OCI-LY3 (cell line): Measurements from ENCODE around the gene TCTN1.
"Not testable (repeated sequence)": the region's sequence is repeated elsewhere in the genome, so short reads cannot be mapped to it uniquely, and the experiment has no call there.

Experiments used
- H2AFZ ChIP-seq: fragments of 200-600, 300-600 bp; shearing (Covaris generic); 2 replicates; pipeline ENCODE4 v1.6.0; 2014; ENCODE audit warnings: antibody characterized with exemption, low read depth, low read length
- H3K27ac ChIP-seq: fragments of 200-600, 300-600 bp; sonication (generic); 2 replicates; pipeline ENCODE4 v1.5.1; 2014; ENCODE audit warnings: mild to moderate bottlenecking, low read length, moderate library complexity, mixed read lengths
- H3K27me3 ChIP-seq: fragments of 200-600, 300-600 bp; sonication (generic); 2 replicates; pipeline ENCODE4 v1.6.1; 2014; ENCODE audit warnings: low read depth, low read length, mixed read lengths
- H3K36me3 ChIP-seq: fragments of 200-600, 300-600 bp; sonication (generic); replicated peaks from 2 replicates; pipeline ENCODE3; 2014; ENCODE audit warnings: low read depth, low read length, mixed read lengths
- H3K4me1 ChIP-seq: fragments of 300-600, 200-600 bp; sonication (generic); 2 replicates; pipeline ENCODE4 v1.6.1; 2014; ENCODE audit warnings: low read length, mixed read lengths
- H3K4me2 ChIP-seq: fragments of 200-600, 300-600 bp; sonication (generic); 2 replicates; pipeline ENCODE4 v1.6.1; 2014; ENCODE audit warnings: low read length, mixed read lengths
- H3K4me3 ChIP-seq: fragments of 300-600, 200-600 bp; sonication (generic); 2 replicates; pipeline ENCODE4 v1.5.1; 2014; ENCODE audit warnings: antibody characterized with exemption, mild to moderate bottlenecking, low read length, moderate library complexity
- H3K79me2 ChIP-seq: fragments of 300-600, 200-600 bp; shearing (Covaris generic); 2 replicates; pipeline ENCODE4 v1.6.1; 2014; ENCODE audit warnings: mild to moderate bottlenecking, low read length, mixed read lengths
- H3K9ac ChIP-seq: fragments of 300-600, 200-600 bp; shearing (Covaris generic); 2 replicates; pipeline ENCODE4 v1.6.0; 2014; ENCODE audit warnings: mild to moderate bottlenecking, low read length, moderate library complexity
- H3K9me3 ChIP-seq: fragments of 200-600, 300-600 bp; shearing (Covaris generic); 2 replicates; pipeline ENCODE4 v1.6.1; 2014; ENCODE audit warnings: low read length, mixed read lengths; ENCODE audit not compliant: insufficient read depth
- H4K20me1 ChIP-seq: fragments of 200-600, 300-600 bp; sonication (generic); 2 replicates; pipeline ENCODE4 v1.6.1; 2016; ENCODE audit warnings: low read length, mixed read lengths; ENCODE audit not compliant: insufficient read depth
- CTCF ChIP-seq: fragments of 200-600, 300-600 bp; sonication (generic); IDR thresholded peaks from 2 replicates; pipeline ENCODE4 v1.5.1; 2014; ENCODE audit warnings: antibody characterized with exemption, low read length, low read depth
- EZH2phosphoT487 ChIP-seq: fragments of 200-600 bp; shearing (Covaris generic); IDR thresholded peaks from 2 replicates; pipeline ENCODE4 v1.6.1; 2018; ENCODE audit warnings: antibody characterized with exemption, mixed run types, low read depth

The TCTN1 gene

GRCh38 chr12:110566993-110567392 is 46.9 kb upstream of the TCTN1 start:
- H3K4me1 ChIP-seq = peaks cover 21% of the 10 kb centered on the region
- H3K9ac ChIP-seq = no peak overlapping the region

GRCh38 chr12:110568752-110569151 is 45.2 kb upstream of the TCTN1 start:
- Histone ChIP-seq H3K4me3 (no peak overlapping the region), H3K27me3 (no peaks in the 10 kb centered on the region), H3K79me2 (peaks cover 87% of the 10 kb centered on the region), H2AFZ (no peak overlapping the region), H3K9ac (no peak overlapping the region), H3K4me1 (peaks cover 5% of the 10 kb centered on the region), H3K27ac (no peak overlapping the region), H3K4me2 (no peak overlapping the region), H4K20me1 (peaks cover 74% of the 10 kb centered on the region), H3K36me3 (peaks cover 25% of the 10 kb centered on the region), H3K9me3 (peaks cover 25% of the 10 kb centered on the region)
- TF ChIP-seq CTCF = no peak

More at GRCh38 chr12:110566993-110567392, 46.9 kb upstream of the TCTN1 start:
- no peak overlapping the region for H3K27ac ChIP-seq
- H3K4me2 ChIP-seq = no peak overlapping the region
- no peak overlapping the region for H3K4me3 ChIP-seq
- peaks cover 87% of the 10 kb centered on the region for H3K79me2 ChIP-seq
- H3K27me3 ChIP-seq = no peaks in the 10 kb centered on the region
- H3K9me3 ChIP-seq = peaks cover 14% of the 10 kb centered on the region
- peaks cover 15% of the 10 kb centered on the region for H3K36me3 ChIP-seq
- no peak for TF ChIP-seq EZH2phosphoT487
- no peak for TF ChIP-seq CTCF
- no peak overlapping the region for H2AFZ ChIP-seq
- peaks cover 75% of the 10 kb centered on the region for H4K20me1 ChIP-seq

GRCh38 chr12:110569838-110570237 is 44.1 kb upstream of the TCTN1 start:
- peaks cover 88% of the 10 kb centered on the region for H3K79me2 ChIP-seq

GRCh38 chr12:110570798-110571197 is 43.1 kb upstream of the TCTN1 start:
- H3K27me3 ChIP-seq, H3K4me2 ChIP-seq: not testable (repeated sequence)
- H4K20me1 ChIP-seq = peaks cover 72% of the 10 kb centered on the region

More at GRCh38 chr12:110569838-110570237, 44.1 kb upstream of the TCTN1 start:
- Histone ChIP-seq H3K36me3 (peaks cover 31% of the 10 kb centered on the region), H3K9me3 (peaks cover 25% of the 10 kb centered on the region), H4K20me1 (peaks cover 72% of the 10 kb centered on the region)
- H3K4me2 ChIP-seq, H3K27me3 ChIP-seq, H2AFZ ChIP-seq, H3K4me1 ChIP-seq, H3K9ac ChIP-seq, H3K27ac ChIP-seq, H3K4me3 ChIP-seq: not testable (repeated sequence)

GRCh38 chr12:110574044-110574443 is 39.9 kb upstream of the TCTN1 start:
- H3K27ac ChIP-seq = no peak overlapping the region
- no peak overlapping the region for H3K9ac ChIP-seq
- peaks cover 19% of the 10 kb centered on the region for H3K4me1 ChIP-seq
- no peak overlapping the region for H2AFZ ChIP-seq
- H3K36me3 ChIP-seq = peaks cover 33% of the 10 kb centered on the region
- H3K27me3 ChIP-seq = no peaks in the 10 kb centered on the region
- TF ChIP-seq CTCF (no peak), EZH2phosphoT487 (no peak)
- peaks cover 88% of the 10 kb centered on the region for H3K79me2 ChIP-seq
- H3K4me3 ChIP-seq = no peak overlapping the region
- peaks cover 69% of the 10 kb centered on the region for H4K20me1 ChIP-seq
- no peak overlapping the region for H3K4me2 ChIP-seq
- peaks cover 25% of the 10 kb centered on the region for H3K9me3 ChIP-seq

More at GRCh38 chr12:110570798-110571197, 43.1 kb upstream of the TCTN1 start:
- H3K9ac ChIP-seq, H3K27ac ChIP-seq, H3K4me3 ChIP-seq, H3K4me1 ChIP-seq, H2AFZ ChIP-seq: not testable (repeated sequence)
- peaks cover 88% of the 10 kb centered on the region for H3K79me2 ChIP-seq
- peaks cover 25% of the 10 kb centered on the region for H3K9me3 ChIP-seq
- H3K36me3 ChIP-seq = peaks cover 31% of the 10 kb centered on the region

- H3K4me1 ChIP-seq = peaks cover 26% of the 10 kb centered on the region
- H3K9me3 ChIP-seq = peaks cover 19% of the 10 kb centered on the region
- H3K4me3 ChIP-seq, H3K27ac ChIP-seq, H3K9ac ChIP-seq, H2AFZ ChIP-seq, H3K4me2 ChIP-seq, H3K27me3 ChIP-seq: not testable (repeated sequence)
- peaks cover 31% of the 10 kb centered on the region for H3K36me3 ChIP-seq
- peaks cover 71% of the 10 kb centered on the region for H4K20me1 ChIP-seq
- H3K79me2 ChIP-seq = peaks cover 88% of the 10 kb centered on the region
Measured at GRCh38 chr12:110574717-110575230, 39.2 kb upstream of the TCTN1 start.
